Smooth muscle cell (in vitro differentiated cells): ENCODE measurements around the gene AMZ1. TPM values are rescaled to one million over a fixed set of nuclear protein-coding genes. Genes with fewer than 3 reads are reported as not detected.

Experiments
- DNase-seq: peaks from one replicate; lab custom pipeline; 2025; ENCODE audit not compliant: unreplicated experiment; lab: John Stamatoyannopoulos, UW
- H2AFZ ChIP-seq: fragments of 200-600 bp; sonication (generic); 2 replicates; pipeline ENCODE4 v1.6.0; 2016; ENCODE audit warnings: antibody characterized with exemption, low read depth, mild to moderate bottlenecking
- H3F3A ChIP-seq: fragments of 200-600 bp; sonication (generic); 2 replicates; pipeline ENCODE4 v1.6.0; 2017; ENCODE audit warnings: antibody characterized with exemption, low read depth
- H3K27ac ChIP-seq: fragments of 200-600 bp; sonication (generic); 2 replicates; pipeline ENCODE4 v1.5.1; 2016; ENCODE audit warnings: low read depth, mild to moderate bottlenecking
- H3K27me3 ChIP-seq: fragments of 200-600 bp; sonication (generic); 2 replicates; pipeline ENCODE4 v1.6.1; 2016; ENCODE audit warnings: low read depth, mild to moderate bottlenecking
- H3K36me3 ChIP-seq: fragments of 200-600 bp; sonication (generic); 2 replicates; pipeline ENCODE4 v1.5.1; 2016; ENCODE audit warnings: low read depth
- H3K4me1 ChIP-seq: fragments of 200-600 bp; sonication (generic); 2 replicates; pipeline ENCODE4 v1.5.1; 2016; ENCODE audit warnings: low read depth
- H3K4me2 ChIP-seq: fragments of 200-600 bp; sonication (generic); 2 replicates; pipeline ENCODE4 v1.6.0; 2016; ENCODE audit warnings: mild to moderate bottlenecking
- H3K4me3 ChIP-seq: fragments of 200-600 bp; sonication (generic); 2 replicates; pipeline ENCODE4 v1.5.1; 2016; ENCODE audit warnings: mild to moderate bottlenecking
- H3K79me2 ChIP-seq: fragments of 200-600 bp; sonication (generic); 2 replicates; pipeline ENCODE4 v1.6.0; 2016; ENCODE audit warnings: low read depth, mild to moderate bottlenecking
- H3K9ac ChIP-seq: fragments of 200-600 bp; sonication (generic); 2 replicates; pipeline ENCODE4 v1.6.0; 2016; ENCODE audit warnings: low read depth
- H3K9me3 ChIP-seq: fragments of 200-600 bp; sonication (generic); replicated peaks from 2 replicates; pipeline ENCODE4 v1.5.1; 2016; ENCODE audit warnings: low read depth
- H4K20me1 ChIP-seq: fragments of 200-600 bp; sonication (generic); 2 replicates; pipeline ENCODE4 v1.6.0; 2016; ENCODE audit warnings: low read depth
- CTCF ChIP-seq: fragments of 200-600 bp; sonication (generic); IDR thresholded peaks from 2 replicates; pipeline ENCODE4 v1.5.1; 2017; ENCODE audit warnings: borderline replicate concordance, mild to moderate bottlenecking, antibody characterized with exemption; ENCODE audit not compliant: insufficient read depth, poor library complexity, severe bottlenecking
- WGBS: methylation state at CpG from one replicate; pipeline ENCODE4 v1.1.7; 2016; ENCODE audit warnings: low lambda C conversion rate; 5-methylcytosine and 5-hydroxymethylcytosine counted together
- polyA plus RNA-seq: library from polyadenylated mRNA; unstranded; fragments of >200 nt; fragmentation: Nextera tagmentation; extraction: Ambion mirVana; gene quantifications from 2 replicates; pipeline ENCODE4 v1.2.1, GENCODE V29; 2016
- total RNA-seq: library from RNA; depleted of rRNA; stranded (reverse); fragments of >200 nt; gene quantifications from 2 replicates; pipeline ENCODE4 v1.2.3, GENCODE V29; 2014

AMZ1 gene
- total and polyA plus RNA-seq, 2 experiments from 2014 or later = 0.63 to 1.1 TPM

- WGBS = 66% methylated on average over 19 of the region's 19 CpGs
- no peaks in the 10 kb centered on the region for H3K27me3 ChIP-seq
- no peak overlapping the region for H3K4me3 ChIP-seq
- peaks cover 3% of the 10 kb centered on the region for H4K20me1 ChIP-seq
- peaks cover 22% of the 10 kb centered on the region for H3K4me1 ChIP-seq
- H3K4me2 ChIP-seq = peak overlapping the region; percentile 54
- H3K9me3 ChIP-seq = no peaks in the 10 kb centered on the region
- no peak for DNase-seq
- TF ChIP-seq CTCF = no peak
- peaks cover 27% of the 10 kb centered on the region for H3F3A ChIP-seq
- peak overlapping the region; percentile 39 for H3K9ac ChIP-seq
- H3K36me3 ChIP-seq = no peaks in the 10 kb centered on the region
- H2AFZ ChIP-seq = no peak overlapping the region
- H3K27ac ChIP-seq = peak overlapping the region; percentile 99
- peaks cover 12% of the 10 kb centered on the region for H3K79me2 ChIP-seq
Measured at GRCh38 chr7:2761131-2761624, 73.2 kb downstream of the AMZ1 start.

GRCh38 chr7:2761801-2762497, 73.9 kb downstream of the AMZ1 start:
- WGBS = 77% methylated on average over 29 of the region's 29 CpGs

GRCh38 chr7:2763597-2763996, 75.6 kb downstream of the AMZ1 start:
- TF ChIP-seq CTCF = no peak
- Histone ChIP-seq H3K4me1 (peaks cover 22% of the 10 kb centered on the region), H3K79me2 (peaks cover 29% of the 10 kb centered on the region), H3F3A (peaks cover 23% of the 10 kb centered on the region), H3K9me3 (no peaks in the 10 kb centered on the region), H2AFZ (no peak overlapping the region), H3K4me2 (peak overlapping the region; percentile 34), H3K27ac (peak overlapping the region; percentile 99), H3K36me3 (no peaks in the 10 kb centered on the region), H3K9ac (peak overlapping the region; percentile 34), H3K27me3 (no peaks in the 10 kb centered on the region), H4K20me1 (no peaks in the 10 kb centered on the region), H3K4me3 (no peak overlapping the region)
- no peak for DNase-seq
- WGBS = 68% methylated on average over 6 of the region's 6 CpGs

More at GRCh38 chr7:2761801-2762497, 73.9 kb downstream of the AMZ1 start:
- no peak for DNase-seq
- H3K36me3 ChIP-seq = no peaks in the 10 kb centered on the region
- peak overlapping the region; percentile 32 for H3K9ac ChIP-seq
- no peaks in the 10 kb centered on the region for H3K9me3 ChIP-seq
- TF ChIP-seq CTCF = no peak
- H3K79me2 ChIP-seq = peaks cover 16% of the 10 kb centered on the region
- no peaks in the 10 kb centered on the region for H3K27me3 ChIP-seq
- H4K20me1 ChIP-seq = peaks cover 3% of the 10 kb centered on the region
- H3K4me1 ChIP-seq = peaks cover 22% of the 10 kb centered on the region
- H3K4me3 ChIP-seq = no peak overlapping the region
- peak overlapping the region; percentile 99 for H3K27ac ChIP-seq
- peak overlapping the region; percentile 54 for H3K4me2 ChIP-seq
- H2AFZ ChIP-seq = no peak overlapping the region
- H3F3A ChIP-seq = peaks cover 27% of the 10 kb centered on the region
